ENCODE data around the gene IGSF5. TPM values are rescaled to one million over a fixed set of nuclear protein-coding genes. Genes with fewer than 3 reads are reported as not detected.

The IGSF5 gene
- total RNA-seq, 1 donor from 2014 or later: not detected

DNA sequence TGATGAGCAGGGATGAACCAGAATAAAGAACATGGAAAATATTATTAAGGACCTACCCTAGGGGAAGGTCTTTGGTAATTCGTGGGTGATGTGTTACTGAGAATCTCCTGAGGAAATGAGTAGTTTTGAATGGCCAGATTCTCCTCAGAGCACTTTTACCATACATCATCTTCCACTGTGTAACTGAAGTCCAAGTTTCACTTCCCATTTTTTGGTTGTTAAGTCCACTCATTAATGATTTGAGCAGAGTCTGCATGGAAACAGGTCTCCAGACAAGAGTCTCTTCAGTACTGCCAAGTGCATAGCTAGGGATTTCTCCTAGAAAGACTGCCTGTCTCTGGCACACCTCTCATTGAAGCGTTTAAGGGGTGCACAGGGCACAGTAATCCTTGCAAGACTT lies 73.6 kb downstream of the IGSF5 start:
- no peak for DNase-seq (ENCODE audit: low spot score)

GRCh38 chr21:39822042-39822441 lies 77.1 kb downstream of the IGSF5 start:
- DNase-seq (ENCODE audit: low spot score): no peak

GRCh38 chr21:39825250-39825649 lies 80.3 kb downstream of the IGSF5 start:
- DNase-seq (ENCODE audit: low spot score): no peak

GRCh38 chr21:39834543-39834942 lies 89.6 kb downstream of the IGSF5 start:
- DNase-seq (ENCODE audit: low spot score): no peak

DNA sequence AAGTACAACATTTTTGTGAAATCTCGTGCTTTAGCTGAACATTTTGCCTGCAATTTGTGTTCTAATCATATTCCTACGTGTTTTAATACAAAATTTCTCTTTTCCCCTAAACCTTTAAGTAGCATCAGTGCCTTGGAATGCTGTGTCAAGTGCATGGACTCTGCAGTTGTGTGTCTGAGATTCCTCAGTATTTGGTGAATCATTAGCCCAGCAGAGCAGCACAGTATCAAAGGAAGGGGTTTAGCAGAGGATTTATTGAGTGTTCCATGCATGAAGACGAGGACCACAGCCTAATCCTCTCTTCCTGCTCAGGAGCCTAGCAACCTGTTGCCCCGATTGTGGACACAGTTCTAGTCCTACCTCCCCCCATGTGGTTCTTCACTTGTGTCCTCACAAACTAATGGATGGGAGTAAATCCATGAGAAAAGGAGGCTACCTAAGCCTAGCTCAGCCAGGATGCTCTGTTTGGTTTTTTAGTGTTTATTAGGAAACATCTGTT lies 92.9 kb downstream of the IGSF5 start:
- DNase-seq (ENCODE audit: low spot score): no peak

DNA sequence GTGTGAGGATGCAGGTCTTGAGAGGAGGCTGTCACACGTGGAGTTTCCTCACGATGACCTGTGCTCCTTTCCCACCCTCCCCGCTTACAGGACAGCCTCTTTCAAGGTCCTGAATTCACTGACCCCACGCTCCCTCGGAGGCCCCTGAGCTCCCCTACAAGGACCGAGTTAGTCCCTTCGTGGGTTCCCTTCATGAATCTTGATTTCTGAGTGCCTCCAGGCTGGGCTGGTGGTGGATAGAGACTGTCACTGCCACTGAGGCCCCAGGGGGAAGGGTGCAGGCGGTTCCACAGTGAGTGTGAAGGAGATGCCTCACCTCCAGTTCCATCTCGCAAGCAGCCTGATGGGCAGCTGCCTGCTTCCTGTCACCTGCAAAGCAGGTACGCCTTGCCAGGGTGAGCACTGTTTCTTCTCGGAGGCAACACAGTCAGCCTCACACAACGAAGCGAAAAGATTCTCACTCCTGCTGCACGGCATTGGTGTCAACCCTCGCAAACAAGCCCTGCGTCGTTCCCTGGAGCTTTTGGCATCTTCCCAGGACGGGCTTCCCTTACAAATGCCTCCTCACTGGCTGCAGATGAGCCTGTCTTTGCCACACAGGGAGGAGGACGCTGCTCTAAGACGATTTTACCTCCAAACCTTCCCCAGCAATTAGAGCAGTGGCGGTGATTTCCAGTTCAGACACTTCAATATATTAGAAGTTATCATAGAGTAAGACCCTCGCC lies 95.6 kb downstream of the IGSF5 start:
- DNase-seq (ENCODE audit: low spot score): no peak

DNA sequence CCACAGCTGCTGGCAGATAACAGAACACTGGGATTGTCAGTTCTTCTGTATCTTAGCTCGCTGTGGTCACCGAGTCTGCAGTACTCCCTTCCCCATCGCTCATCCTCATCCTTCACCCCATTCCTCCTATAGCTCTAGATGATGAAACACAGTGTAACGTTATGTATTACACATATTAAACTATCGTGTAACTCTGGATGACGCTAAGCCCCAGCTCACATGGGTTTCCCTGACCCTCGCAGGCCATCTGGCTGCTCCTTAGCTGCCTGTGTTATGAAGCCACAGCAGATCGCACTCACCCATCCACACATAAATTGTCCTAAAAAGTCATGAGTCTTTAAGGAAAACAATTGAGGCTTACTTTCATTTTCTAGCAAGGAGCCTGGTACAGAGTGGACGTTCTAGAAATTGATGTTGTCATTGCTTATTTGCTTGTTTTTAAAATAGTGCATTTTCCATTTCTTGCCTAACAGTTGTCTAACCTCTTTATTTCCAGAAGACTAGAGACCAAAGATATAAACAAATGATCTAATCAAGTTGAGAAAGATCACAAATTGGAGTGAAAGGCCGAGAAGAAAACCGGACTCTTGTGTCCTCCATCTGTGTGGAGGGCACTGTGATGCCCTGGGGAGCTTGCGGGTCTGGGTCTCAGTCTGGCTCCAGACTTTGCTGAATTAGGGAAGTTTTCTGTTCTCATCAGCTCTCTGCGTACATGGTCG lies 97.9 kb downstream of the IGSF5 start:
- no peak for DNase-seq (ENCODE audit: low spot score)

- DNase-seq (ENCODE audit: low spot score): no peak
Observed at GRCh38 chr21:39843483-39843882, 98.5 kb downstream of the IGSF5 start.

DNA sequence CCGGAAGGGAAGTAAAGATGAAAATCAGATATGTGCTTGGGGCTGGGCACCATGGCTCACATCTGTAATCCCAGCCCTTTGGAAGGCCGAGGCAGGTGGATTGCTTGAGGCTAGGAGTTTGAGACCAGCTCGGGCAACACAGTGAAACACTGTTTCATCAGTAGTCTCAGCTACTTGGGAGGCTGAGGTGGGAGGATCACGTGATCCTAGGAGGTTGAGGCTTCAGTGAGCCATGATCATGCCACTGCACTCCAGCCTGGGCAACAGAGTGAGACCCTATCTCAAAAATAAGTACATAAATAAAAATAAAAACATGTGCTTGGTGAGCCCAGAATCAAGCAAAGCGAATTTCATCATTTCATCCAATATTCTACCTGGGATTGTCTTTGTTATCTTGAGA lies 98.9 kb downstream of the IGSF5 start:
- no peak for DNase-seq (ENCODE audit: low spot score)

DNA sequence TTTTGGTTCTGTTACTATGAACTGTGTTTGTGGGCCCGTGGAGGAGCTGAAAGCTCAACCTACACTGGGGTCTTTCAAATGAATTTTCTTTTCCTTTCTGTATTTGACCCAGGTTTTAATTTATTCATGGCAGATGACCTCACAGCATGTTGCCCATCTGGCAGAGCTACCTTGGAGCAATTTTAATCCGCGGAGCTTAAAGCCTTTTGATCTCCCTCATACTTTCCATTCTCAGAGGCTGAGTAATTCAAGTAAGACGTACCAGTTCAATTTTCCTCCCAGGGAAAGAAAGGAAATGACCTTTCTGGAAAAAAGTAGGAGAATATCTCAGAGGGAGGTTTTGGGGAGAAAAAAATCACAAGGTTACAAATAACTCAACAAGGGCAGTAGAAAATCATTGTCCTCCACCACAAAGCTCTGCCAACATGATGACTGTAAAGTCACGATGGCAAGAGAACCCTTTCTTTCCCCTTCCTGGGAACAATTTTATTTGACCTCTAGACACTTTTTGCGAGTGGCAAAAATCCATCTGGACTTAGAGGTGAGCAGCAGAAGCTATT lies 100.7 kb downstream of the IGSF5 start:
- no peak for DNase-seq (ENCODE audit: low spot score)

DNA sequence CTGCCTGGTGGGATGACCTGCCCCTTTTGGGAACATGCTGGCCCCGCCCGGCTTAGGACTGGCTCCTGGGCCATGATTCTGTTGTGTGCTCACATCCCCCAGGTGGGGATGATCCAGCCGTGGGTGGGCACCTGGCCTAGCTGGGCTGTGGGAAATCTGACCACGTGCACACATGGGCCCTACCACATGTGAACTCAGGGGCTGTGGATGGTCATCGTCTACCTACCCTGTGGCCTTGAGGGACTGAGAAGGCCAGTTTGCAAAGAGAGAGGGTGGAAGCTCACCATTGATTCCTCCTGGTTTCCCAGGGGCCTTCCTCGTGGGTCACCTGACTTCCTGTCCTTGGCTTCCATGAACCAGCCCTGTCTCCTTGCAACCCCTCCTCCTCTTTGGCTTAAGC lies 102.9 kb downstream of the IGSF5 start:
- DNase-seq (ENCODE audit: low spot score): no peak

- DNase-seq (ENCODE audit: low spot score): no peak
Observed at GRCh38 chr21:39849014-39849655, 104.2 kb downstream of the IGSF5 start.

DNA sequence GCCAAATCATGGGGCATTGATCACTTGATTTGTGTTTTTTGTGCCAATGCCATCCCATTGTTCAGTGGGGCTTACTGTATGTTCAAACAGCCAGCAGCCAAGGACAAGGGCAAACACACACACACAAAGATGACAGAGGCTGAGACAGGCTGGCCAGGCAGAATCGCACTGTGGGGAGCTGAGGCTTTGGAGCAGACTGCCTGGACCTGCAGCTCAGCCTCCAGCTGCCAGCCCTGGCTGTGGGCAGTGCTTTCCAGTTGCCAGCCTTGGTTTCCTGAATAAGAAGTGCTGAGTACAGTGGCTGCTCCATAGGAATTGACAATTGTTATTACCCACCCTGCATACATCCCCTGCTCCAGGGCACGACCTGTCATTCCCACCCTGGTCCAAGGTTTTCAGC lies 105.3 kb downstream of the IGSF5 start:
- no peak for DNase-seq (ENCODE audit: low spot score)

GRCh38 chr21:39851002-39851618 lies 106.1 kb downstream of the IGSF5 start:
- DNase-seq (ENCODE audit: low spot score): no peak

Other genes starting within 250 kb of the IGSF5 start
- gene B3GALT5, start 132.2 kb upstream of the IGSF5 start, total RNA-seq: 0.06 TPM
- not detected for gene PCP4, start 122.3 kb downstream of the IGSF5 start, total RNA-seq